GM12875 (cell line): ENCODE results near the gene ADAM22.

Experiments used
- H3K4me3 ChIP-seq: one replicate; pipeline ENCODE4 v1.5.1; 2011; ENCODE audit warnings: low read depth, low read length, control low read depth
- TF ChIP-seq, protein P1 (sequence below): IDR thresholded peaks from 2 replicates; pipeline ENCODE4 v1.5.1; 2011; ENCODE audit warnings: low read depth, mild to moderate bottlenecking, control low read depth, inconsistent platforms, low read length, moderate library complexity, borderline replicate concordance; ENCODE audit not compliant: insufficient read depth

Gene ADAM22

DNA sequence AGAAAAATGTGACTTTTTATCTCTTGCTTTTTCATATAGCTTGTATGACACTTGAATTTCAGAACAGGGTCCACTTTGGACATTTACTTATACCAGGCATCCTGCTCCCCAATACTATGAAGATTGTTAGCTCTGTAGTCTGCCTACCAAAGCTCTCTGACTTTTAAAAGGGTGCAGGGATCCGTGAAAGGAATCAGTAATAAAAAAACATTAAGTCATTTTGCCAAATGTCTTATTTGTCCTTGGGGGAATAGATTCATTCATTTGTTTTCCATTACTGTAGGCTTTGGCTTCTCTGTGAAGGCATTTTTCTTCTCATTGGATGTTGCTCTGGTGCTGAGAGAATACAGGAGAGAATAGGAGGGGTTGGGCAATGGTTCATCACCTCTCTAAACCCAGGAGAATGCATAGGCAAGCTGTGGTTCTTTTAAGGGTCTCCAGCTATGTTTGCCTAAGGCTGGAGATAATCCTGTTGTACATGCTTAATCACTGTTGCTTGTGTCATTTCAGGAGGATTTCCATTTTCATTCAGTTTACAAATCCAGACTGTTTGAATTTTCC lies 182.3 kb downstream of the ADAM22 start:
- no peak overlapping the region for H3K4me3 ChIP-seq
- TF ChIP-seq, protein P1, sequence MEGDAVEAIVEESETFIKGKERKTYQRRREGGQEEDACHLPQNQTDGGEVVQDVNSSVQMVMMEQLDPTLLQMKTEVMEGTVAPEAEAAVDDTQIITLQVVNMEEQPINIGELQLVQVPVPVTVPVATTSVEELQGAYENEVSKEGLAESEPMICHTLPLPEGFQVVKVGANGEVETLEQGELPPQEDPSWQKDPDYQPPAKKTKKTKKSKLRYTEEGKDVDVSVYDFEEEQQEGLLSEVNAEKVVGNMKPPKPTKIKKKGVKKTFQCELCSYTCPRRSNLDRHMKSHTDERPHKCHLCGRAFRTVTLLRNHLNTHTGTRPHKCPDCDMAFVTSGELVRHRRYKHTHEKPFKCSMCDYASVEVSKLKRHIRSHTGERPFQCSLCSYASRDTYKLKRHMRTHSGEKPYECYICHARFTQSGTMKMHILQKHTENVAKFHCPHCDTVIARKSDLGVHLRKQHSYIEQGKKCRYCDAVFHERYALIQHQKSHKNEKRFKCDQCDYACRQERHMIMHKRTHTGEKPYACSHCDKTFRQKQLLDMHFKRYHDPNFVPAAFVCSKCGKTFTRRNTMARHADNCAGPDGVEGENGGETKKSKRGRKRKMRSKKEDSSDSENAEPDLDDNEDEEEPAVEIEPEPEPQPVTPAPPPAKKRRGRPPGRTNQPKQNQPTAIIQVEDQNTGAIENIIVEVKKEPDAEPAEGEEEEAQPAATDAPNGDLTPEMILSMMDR: no peak

DNA sequence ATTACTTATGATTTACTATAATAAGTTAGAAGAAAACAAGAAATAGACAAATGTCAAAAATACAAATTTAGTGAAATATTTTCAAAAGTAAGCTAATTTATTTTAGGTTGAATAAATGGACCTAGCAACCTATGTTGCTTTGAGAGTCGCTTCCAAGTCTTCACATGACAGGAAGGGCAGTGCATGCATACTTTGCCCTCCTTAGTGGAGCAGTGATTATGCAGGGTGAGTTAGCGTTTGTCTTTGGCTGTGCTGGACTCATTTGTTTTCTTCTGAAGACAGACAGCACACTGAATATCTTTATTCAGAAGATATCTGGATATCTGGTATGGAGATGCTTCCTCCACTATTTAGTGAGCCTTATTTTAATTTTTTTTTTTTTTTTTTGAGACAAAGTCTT lies 183.3 kb downstream of the ADAM22 start:
- H3K4me3 ChIP-seq: no peak overlapping the region
- TF ChIP-seq, protein P1: no peak

DNA sequence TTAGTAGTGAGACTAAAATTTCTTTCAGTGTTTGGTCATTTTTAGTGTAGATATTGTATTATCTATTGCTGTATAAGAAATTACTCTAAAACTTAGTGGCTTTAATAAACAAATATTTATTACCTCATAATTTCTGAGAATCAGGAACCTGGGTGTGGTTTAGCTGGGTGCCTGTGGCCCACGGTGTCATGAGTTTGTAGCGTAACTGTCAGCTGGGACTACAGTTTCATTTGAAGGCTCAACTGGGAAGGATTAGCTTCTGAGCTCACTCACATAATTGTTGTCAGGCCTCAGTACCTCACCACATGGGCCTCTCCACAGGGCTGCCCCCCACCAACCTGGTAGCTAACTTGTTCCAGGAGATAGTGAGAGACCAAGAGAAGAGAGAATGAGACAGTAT lies 187.3 kb downstream of the ADAM22 start:
- H3K4me3 ChIP-seq: no peak overlapping the region
- TF ChIP-seq, protein P1: no peak

DNA sequence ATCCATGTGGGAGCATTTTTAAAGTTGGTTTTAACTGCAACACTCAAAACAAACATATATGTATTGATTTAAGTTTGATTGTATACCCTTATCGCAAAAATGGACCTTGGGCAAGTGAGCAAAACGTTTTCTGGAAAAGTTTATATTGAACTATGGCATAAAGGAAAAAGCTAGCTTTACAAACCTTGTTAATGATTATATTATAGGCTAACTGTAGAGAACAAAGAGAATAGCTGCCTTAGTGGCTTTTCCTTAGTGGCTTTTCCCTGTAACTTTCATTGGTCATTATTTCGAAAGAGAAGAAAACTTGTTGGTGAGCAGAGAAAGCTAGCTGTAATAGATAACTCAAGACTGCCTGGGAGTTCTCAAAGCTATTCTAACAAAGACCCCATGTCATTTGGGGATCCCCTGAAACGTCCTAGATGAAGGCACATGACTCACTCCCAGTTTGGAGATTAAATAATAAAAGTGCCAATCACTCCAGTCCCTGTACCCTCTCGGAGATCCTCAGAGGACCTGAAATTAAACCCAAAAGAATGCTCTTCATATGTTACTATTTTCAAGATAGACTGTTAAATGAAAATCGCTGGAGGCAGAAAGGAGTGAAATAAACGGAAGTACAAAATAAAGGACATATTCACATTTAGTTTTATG lies 193.7 kb downstream of the ADAM22 start:
- TF ChIP-seq, protein P1: no peak
- no peak overlapping the region for H3K4me3 ChIP-seq

DNA sequence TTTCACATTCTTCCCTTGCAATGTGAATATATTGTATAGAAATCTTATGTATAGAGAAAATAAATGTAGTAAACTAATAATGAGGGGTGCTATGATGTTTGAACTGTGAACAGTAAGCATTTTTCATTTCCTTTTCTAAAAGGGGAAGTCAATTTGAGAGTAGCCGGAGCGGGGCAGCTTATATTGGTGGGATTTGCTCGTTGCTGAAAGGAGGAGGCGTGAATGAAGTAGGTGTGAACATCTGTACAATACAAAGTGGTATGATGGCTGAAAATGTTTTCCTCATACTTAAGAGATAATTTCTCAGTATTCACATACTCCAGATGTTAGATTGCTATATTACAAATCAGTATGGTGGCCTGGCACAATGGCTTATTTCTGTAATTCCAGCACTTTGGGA lies 198.7 kb downstream of the ADAM22 start:
- TF ChIP-seq, protein P1: no peak

DNA sequence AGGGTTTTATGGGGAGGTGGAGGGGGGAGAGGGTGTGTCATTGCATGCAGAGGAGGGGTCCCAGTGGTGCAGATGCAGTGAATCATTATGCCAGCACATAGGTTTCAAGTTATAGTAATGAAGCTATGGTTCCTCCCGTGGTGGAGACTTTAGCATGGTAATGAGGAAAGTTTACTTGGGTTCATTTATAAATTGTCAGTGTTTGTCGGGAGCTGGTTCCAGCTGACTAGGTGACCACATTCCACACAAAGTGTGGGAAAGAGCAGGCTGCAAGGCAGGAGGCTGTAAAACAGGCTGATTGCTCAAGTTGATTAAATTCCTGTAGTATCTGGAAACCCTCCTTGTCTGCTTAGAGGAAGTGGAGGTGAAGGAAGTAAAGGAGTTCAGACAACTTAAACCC lies 206.9 kb downstream of the ADAM22 start:
- TF ChIP-seq, protein P1: no peak

More for the DNA sequence above, 198.7 kb downstream of the ADAM22 start:
- H3K4me3 ChIP-seq: no peak overlapping the region

DNA sequence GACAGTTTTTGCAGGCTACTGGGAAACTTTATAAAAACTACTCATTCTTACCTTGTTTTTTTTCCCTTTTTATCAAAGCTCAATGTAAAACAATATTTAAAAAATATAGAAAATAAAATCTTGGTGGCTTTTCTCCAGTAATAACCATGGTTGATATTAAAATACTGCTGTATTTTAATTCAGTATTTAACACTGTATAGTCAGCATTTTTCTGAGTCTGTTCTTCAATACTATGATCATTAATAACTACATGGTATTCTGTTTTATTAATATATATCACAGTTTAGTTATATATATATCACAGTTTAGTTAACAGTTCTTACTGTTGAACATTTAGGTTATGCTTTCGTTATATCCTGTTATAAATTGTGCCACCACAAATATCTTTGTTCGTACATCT lies 207.4 kb downstream of the ADAM22 start:
- TF ChIP-seq, protein P1: no peak
- H3K4me3 ChIP-seq: no peak overlapping the region

More for the DNA sequence above, 206.9 kb downstream of the ADAM22 start:
- no peak overlapping the region for H3K4me3 ChIP-seq
